Activated CD8-positive, alpha-beta memory T cell treated with anti-CD3 and anti-CD28 coated beads for 24 hours (primary cell): ENCODE data around the gene DHRS3.
A peak's percentile ranks its signal among the peaks of the same experiment; 100 is the strongest.

Source experiments
- DNase-seq: peaks from one replicate; pipeline ENCODE4 v3.0.0-alpha.2; 2020

The DHRS3 gene

GRCh38 chr1:12636098-12636950 is 18.3 kb upstream of the DHRS3 start:
- no peak for DNase-seq

GRCh38 chr1:12634696-12635202 is 16.7 kb upstream of the DHRS3 start:
- no peak for DNase-seq

GRCh38 chr1:12634156-12634555 is 16.1 kb upstream of the DHRS3 start:
- DNase-seq: no peak

GRCh38 chr1:12631571-12631970 is 13.6 kb upstream of the DHRS3 start:
- no peak for DNase-seq

- no peak for DNase-seq
Measured at GRCh38 chr1:12630946-12631530, 13.0 kb upstream of the DHRS3 start.

GRCh38 chr1:12629985-12630760 is 12.2 kb upstream of the DHRS3 start:
- DNase-seq: no peak

DNA sequence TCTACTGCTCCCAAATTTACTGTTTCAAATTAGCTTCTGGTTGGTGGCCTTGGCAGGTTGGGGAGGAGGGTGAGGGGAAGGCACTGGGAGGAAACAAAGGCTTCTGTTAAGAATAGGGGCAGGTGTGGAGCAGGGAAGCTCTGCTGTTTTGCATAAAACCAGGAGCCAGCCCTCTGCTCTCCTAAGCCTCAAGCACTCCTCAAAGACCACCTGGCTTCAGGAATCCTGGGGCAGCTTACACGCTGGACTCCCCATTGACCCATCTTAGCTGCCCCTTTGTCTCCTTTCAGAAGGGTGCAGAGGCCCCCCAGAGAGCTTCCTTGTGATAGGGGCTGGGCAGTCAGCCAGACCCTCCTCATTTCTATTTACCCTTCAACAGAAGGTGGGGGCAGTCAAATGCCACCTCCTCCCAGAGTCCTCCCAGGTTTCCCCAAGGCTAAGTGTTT is 11.5 kb upstream of the DHRS3 start:
- no peak for DNase-seq

GRCh38 chr1:12627296-12627695 is 9.3 kb upstream of the DHRS3 start:
- no peak for DNase-seq

- DNase-seq: no peak
Measured at GRCh38 chr1:12626888-12627287, 8.9 kb upstream of the DHRS3 start.

DNA sequence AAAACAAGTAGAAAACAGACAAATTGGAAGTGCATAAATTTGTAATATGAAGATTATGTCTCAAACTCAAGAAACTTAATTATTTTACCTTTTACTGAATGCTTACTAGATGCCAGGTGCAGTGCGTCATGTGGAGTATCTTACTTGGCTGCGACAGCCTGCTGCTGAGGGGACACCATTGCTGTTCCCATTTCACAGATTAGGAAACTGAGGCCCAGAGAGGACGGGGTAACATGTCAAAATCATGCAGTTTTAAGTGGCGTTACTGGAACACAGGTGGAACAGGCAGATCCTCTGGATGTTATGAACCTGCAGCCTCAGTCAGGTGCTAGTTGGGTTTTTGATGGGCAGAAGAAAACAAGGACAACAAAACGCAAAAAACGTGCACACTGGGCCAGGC is 7.3 kb upstream of the DHRS3 start:
- DNase-seq: no peak

DNA sequence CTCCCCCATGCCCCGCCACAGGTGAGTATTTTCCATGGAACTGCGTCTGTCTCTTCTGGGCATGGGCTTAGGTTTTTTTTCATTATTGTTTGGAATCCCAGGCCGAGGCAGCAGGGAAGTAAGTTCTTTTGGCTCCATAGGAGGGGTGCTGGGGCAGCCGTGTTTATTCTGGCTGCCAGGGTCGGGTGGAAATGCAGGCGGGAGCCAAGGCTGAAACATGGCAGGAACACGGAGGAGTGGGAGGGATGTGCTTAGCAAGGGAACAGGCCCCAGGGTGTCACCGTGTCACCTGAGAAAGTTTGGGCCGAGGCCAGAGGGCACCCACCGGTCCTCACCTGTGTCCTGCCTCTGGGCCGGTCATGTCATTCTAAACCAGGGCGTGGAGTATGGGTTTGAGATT is 4.5 kb upstream of the DHRS3 start:
- no peak for DNase-seq

- no peak for DNase-seq
Measured at GRCh38 chr1:12621346-12622335, 3.6 kb upstream of the DHRS3 start.

DNA sequence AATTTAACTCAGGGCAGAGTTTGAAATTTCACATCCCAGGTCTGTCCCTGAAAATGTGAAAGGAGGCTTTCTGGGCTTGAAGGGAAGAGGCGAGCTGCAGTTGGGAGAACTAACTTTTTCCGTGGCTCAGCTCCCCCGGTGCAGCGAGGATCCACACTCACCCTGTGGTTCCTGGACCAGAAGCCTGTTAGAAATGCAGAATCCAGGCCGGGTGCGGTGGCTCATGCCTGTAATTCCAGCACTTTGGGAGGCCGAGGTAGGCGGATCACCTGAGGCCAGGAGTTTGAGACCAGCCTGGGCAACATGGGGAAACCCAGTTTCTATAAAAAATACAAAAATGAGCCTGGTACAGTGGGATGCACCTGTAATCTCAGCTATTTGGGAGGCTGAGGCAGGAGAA is 2.9 kb upstream of the DHRS3 start:
- DNase-seq: no peak

GRCh38 chr1:12620488-12620865 is 2.5 kb upstream of the DHRS3 start:
- peak; percentile 74 for DNase-seq

- peak; percentile 91 for DNase-seq
Measured at GRCh38 chr1:12619792-12620487, 1.9 kb upstream of the DHRS3 start.

- DNase-seq: peak; percentile 87
Measured at GRCh38 chr1:12618965-12619791, 1.2 kb upstream of the DHRS3 start.

DNA sequence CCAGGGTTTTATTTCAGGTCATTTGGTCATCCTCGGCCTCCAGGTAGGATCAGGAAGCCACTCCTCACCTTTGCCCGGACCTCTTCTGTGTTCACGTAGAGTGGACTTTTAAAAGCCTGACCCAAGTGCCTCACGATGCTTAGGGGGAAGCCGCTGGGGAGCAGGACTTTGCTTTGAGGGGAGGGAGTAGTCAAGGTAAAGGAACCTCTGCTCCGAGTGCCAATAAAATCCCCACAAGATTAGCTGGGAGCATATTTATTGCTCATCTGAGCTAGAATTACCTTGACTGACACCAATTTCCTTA is 603 bp upstream of the DHRS3 start:
- no peak for DNase-seq

GRCh38 chr1:12617511-12617900 is 504 bp downstream of the DHRS3 start:
- DNase-seq: no peak

GRCh38 chr1:12616709-12617373 is 1.2 kb downstream of the DHRS3 start:
- peak; percentile 80 for DNase-seq
